Lower leg skin (tissue), 3 donors: ENCODE measurements around the gene ARRDC4.

Experiments
- POLR2A ChIP-seq, 2 donors: fragments of 450-650 bp; IDR thresholded peaks; one replicate each; pipeline ENCODE4 v1.6.1; 2016 to 2017; ENCODE audit warnings: antibody characterized with exemption in 2 of 2, mild to moderate bottlenecking in 1 of 2, moderate library complexity in 1 of 2
- TF ChIP-seq, protein P1 (sequence below), 3 donors: fragments of 450-650 bp; IDR thresholded peaks; one replicate each; pipeline ENCODE4 v1.5.1; 2016; ENCODE audit warnings: antibody characterized with exemption in 3 of 3, mild to moderate bottlenecking in 3 of 3, moderate library complexity in 2 of 3

DNA sequence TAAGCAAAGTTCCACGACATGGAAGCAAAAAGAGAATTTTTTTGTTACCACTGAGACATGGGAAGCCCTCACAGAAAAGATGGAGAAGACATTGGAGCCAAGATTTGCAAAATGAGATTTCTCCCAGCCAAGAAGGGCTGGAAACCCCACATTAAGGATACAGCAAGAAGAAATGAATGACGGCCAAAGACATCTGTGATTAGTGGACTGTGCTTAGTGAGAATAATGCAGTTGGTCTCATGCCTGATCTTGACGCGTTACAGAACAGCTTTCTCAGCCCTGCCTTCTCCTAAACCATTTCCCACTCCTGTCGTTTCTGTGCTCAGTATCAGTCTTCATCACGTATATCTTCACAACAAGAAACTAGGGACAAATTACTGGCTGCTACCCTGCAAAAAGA is 45.8 kb upstream of the ARRDC4 start:
- no peak for TF ChIP-seq POLR2A (IDR thresholded peaks at IDR 0.05)
- TF ChIP-seq, protein P1, sequence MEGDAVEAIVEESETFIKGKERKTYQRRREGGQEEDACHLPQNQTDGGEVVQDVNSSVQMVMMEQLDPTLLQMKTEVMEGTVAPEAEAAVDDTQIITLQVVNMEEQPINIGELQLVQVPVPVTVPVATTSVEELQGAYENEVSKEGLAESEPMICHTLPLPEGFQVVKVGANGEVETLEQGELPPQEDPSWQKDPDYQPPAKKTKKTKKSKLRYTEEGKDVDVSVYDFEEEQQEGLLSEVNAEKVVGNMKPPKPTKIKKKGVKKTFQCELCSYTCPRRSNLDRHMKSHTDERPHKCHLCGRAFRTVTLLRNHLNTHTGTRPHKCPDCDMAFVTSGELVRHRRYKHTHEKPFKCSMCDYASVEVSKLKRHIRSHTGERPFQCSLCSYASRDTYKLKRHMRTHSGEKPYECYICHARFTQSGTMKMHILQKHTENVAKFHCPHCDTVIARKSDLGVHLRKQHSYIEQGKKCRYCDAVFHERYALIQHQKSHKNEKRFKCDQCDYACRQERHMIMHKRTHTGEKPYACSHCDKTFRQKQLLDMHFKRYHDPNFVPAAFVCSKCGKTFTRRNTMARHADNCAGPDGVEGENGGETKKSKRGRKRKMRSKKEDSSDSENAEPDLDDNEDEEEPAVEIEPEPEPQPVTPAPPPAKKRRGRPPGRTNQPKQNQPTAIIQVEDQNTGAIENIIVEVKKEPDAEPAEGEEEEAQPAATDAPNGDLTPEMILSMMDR (IDR thresholded peaks at IDR 0.05), result no peak
